Measurements from ENCODE around the gene PTPMT1.

PTPMT1 gene

GRCh38 chr11:47586098-47586855 lies 20.9 kb downstream of the PTPMT1 start, which contains the start of gene FAM180B:
TSS of gene FAM180B (plus strand) at chr11:47586678. CDS start at chr11:47586769, 91 bp downstream.
- no peak for FAIRE-seq

GRCh38 chr11:47587039-47587716 lies 21.8 kb downstream of the PTPMT1 start:
- no peak for FAIRE-seq

GRCh38 chr11:47587723-47588326 lies 22.4 kb downstream of the PTPMT1 start:
- FAIRE-seq: no peak

- no peak for FAIRE-seq
These were observed 23.7 kb downstream of the PTPMT1 start for GRCh38 chr11:47589118-47589517.

DNA sequence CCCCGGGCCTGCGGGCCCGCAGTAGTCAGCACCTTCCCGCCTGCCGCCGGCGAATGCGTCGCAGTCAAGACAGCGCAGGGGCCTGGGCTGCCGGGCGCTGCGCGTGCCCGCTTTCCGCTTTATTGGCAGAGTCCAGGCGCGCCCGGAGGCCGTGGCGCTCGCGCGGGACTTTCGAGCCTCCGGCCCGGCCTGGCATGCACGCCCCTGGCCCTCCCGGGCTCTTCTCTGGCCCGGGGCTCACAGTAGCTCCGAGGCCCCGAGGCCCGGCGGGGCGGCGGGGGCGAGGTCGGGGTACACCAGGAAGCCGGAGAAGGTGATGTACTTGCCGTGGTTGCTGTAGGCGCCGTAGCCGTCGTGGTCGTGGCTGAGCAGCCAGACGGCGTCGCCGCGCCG lies 24.2 kb downstream of the PTPMT1 start:
- FAIRE-seq: no peak

DNA sequence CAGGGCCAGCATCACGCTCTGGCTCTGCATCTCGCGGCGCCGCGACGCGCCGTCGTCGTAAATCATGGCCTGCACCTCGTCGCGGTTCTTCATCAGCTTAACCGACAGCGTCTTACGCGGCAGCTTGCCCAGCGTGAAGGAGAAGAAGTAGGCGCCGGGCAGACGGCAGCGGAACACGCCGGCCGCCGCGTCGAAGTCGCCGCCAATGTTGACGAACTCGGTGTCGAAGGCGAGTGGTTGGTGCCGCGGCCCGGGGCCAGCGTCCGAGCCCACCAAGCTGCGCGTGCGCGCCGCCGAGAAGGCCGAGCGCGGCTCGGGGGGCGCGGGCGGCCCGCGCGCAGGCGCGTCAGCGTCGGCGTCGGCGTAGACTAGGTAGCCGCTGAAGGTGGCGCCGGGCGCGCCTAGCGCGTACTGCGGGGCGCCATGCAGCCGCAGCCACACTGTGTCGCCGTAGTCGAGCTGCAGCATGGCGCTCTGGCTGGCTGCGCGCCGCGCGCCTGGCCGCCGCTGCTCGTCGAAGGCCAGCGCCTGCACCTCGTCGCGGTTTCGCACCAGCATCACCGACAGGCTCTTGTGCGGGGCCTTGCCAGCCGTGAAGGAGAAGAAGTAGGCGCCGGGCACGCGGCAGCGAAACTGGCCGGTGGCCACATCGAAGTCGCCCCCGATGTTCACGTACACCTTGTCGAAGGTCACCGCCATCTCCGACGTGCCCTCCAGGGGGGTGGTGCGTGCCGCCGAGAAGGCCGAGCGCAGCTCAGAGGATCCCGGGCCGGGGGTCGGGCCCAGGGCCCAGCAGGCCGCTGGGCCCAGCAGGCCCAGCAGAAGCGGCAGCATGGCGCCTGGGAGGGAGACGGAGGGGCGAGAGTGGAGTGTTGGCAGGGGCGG lies 24.8 kb downstream of the PTPMT1 start:
- no peak for FAIRE-seq

DNA sequence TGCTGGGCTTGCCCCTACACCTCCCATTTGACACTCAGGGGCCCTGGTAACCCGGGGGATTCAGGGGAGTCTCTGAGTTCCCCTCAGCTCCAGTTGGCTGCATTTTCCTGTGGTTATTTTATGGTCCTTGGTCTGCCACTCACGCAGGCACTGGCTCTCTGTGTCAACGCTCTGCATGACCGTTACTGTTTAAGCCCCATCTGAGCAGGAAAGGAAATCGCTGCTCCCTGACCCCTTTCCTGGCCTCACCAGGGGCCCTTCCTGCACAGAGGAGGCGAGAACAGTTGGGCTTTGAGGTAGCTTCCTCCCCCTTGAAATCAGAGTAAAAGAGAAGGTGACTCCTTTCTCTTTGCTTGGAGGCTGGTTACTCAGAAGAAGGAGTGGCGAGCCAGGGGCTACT lies 26.4 kb downstream of the PTPMT1 start:
- FAIRE-seq: no peak

DNA sequence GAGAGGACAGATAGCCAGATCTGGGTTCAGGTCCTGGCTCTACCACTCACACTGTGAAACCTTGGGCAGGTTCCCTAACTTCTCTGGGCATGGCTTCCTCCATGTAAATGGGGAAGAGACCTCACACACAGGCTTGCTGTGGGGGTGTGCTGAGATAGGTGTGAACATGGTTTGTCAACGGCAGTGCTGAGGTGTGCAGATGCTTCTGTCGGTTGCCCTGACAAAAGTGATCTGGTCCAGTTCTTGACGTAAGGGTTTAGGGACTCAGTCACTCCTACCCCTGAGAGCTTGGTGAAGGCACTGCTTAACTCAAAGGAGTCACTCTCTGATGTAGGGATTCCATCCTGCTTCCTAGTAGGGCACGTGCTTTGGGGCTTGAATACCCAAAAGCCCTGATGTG lies 26.9 kb downstream of the PTPMT1 start:
- FAIRE-seq: no peak

DNA sequence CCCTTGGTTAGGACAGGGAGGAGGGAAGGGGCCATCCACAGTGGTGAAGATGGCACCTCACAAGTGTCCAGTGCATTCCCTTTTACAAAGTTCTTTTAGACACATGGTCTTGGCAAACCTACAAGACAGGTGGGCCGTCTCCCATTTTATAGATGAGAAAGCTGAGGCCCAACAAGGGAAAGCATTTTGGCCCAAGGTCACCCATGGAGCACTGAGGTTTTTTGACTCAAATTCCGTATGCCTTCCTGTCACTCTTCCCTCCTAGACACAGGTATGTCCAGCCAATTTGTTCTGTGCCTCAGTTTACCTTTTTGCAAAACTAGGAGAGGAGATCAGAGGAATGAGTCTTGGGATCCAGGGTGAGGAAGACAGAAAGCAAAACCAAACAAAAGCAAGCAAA lies 27.6 kb downstream of the PTPMT1 start:
- FAIRE-seq: no peak

DNA sequence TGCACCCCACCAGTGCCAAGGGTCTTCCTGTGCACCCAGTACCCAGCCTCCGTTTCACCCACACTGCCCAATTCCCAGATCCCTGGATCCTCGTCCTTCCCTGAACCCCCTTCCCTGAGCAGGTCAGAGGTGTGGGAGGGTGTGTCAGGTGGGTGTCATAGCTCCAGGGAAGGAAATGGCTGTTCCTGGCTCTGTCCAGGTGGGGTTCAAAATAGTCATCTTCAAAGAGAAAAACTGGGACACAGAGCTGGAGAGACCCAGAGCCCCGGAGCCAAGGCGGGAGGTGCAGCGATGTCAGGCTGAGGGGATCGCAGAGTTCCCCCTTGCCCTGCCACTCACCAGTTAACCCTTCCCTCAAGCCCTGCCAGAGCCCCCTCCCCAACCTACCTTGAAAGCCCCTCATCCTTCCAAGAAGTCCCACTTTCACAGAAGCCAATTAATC lies 28.1 kb downstream of the PTPMT1 start:
- FAIRE-seq: no peak

DNA sequence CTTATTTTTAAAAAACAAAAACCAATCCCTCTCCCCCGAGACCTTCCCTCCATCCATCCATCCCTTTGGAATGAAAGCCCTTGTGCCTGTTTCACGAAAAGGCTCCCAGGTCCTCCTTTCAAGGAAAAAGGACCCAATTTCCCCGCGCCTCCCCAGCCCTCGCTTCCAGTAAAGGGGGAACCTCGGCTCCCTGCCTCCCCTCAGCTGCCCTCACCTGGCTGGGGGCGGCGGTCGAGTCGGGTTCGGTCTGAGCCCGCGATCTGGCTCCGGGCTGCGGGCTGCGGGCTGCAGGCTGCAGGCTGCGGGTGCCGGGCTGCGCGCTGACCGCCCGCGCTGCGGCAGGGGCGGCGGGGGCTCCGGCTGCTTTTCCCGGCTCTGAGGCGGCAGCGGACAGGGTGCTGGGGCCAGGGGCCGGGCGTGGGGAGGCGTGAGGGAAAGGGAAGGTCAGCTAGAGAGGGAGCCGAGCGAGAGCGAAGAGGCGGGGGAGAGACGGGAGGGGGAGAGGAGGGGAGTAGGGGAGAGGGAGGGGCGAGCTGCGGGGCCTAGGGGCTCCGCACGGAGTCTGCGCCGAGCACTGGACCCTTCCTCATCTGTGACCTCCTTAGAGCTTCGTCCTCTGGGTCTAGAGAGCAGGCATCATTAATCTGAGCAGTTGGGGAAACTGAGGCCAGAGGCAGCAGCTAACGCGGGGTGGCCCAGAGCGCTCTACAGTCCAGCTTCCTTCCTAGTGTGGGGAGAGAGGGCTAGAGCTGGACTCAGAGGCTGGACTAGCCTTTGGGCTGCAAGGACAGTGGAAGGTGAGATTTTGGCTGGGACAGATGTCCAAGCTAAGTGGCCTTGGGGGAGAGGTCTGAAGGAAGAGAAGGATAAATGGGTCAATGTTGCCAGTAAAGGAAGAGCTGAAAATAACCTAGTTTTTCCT lies 28.8 kb downstream of the PTPMT1 start, which contains the start of gene C1QTNF4:
TSS of gene C1QTNF4 (minus strand) at position 478 of the 922 bp plus-strand sequence. CDS start 3,601 bp downstream, outside the sequence.
- FAIRE-seq: no peak

DNA sequence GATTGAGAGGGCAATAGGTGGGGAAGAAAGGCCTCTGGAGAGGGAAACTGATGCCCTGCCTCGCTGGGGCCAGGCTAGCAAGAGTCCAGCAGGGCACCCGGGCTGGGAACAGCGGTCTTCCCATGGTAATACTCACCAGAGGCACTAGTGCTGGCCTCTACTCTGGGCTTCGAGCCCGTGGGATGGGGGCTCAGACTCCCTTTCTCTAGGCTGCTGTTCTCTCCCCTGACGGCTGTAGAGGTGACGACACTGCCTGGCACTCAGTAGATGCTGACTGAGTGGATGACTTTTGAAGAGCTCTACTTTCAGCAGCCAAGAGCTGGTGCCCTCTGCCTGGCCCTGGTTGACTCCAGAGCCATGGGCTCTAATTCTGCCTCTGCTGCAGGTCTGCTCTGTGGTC lies 29.6 kb downstream of the PTPMT1 start:
- no peak for FAIRE-seq

DNA sequence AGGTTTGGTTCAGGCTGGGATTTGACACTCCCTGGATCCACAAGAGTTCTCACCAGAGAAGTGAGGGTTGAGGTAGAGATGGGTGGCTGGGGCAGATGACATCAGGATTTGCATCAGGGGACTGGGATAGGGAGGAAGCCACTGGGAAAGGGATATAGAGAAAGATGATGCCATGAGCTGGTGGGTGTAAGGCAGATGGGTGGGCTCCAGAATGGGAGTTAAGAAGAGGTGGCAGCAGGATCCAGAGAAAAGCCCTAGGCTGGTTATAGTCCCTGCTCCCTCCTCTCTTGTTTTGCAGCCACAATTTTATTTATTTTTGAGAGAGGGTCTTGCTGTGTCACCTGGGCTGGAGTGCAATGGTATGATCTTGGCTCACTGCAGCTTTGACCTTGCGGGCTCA lies 30.6 kb downstream of the PTPMT1 start:
- no peak for FAIRE-seq

DNA sequence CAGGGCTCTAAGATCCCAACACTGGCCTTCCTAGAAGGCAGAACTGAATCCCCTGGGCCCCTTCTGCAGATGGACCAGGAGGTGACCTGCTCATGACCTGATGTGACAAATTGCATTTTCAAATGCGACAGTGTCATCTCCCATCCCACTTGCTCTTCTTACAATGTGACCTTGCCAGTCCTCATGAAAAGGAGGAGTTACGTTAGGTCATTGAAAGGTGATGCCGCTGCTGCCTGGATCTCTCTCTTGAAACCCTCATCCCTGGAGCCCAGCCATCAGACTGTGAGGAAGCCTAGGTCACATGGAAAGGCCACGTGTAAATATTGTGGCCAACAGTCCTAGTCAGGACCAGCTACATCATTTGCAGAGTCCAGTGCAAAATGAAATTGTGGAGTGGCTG lies 34.5 kb downstream of the PTPMT1 start:
- no peak for FAIRE-seq

DNA sequence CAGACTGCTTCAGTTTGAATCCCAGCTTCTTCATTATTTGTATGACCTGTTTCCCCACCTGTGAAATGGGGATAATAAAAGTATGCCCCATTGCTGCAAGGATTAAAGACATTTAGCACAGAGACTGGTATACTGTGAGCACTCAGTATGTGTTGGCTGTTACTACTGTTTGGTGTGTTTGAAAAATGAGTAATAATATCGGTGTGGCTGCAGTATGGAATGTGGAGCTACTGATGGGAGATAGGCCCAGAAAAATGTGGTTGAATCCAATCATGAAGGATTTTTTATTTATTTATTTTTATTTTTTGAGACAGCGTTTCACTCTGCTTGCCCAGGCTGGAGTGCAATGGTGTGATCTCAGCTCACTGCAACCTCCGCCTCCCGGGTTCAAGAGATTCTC lies 37.9 kb downstream of the PTPMT1 start:
- FAIRE-seq: no peak

DNA sequence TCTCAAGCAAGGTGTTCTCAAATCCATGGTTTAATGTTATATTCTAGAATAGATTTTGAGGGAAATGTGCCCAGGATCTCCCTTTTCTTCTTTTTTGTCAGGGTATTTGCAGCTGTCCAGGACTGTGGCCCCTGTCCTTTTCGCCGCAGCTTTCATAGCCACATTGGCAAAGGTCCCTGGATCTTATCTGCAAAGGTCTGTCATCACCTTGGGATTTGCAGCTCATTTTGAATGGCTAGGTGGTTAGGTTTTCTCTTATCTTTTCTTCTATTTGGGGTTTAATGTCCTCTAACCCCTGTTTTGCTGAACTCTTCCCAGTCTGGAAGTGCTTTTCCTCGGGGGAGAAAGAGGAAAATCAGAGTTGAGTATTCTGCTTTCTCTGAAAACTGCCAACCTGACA lies 40.5 kb downstream of the PTPMT1 start:
- no peak for FAIRE-seq

DNA sequence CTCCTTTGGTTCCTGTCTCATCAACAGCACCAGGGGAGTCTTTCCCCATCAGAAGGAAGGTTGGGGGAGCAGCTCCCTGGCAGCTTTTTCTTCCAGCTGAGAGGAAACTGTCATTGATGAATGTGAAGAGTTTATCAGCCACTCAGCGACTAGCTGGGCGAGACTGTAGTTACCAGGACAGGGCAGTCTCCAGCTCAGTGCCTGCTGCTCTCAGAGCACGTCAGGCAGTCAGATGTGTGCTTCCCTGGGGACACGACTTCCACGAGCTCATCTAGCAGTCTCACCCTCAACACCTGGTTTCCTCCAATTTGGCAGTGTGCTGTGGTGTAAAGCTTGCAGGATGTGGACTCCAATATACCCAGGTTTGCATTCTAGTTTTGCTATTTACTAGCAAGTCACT lies 41.3 kb downstream of the PTPMT1 start:
- no peak for FAIRE-seq

- no peak for FAIRE-seq
These were observed 42.0 kb downstream of the PTPMT1 start for GRCh38 chr11:47607380-47607779.

DNA sequence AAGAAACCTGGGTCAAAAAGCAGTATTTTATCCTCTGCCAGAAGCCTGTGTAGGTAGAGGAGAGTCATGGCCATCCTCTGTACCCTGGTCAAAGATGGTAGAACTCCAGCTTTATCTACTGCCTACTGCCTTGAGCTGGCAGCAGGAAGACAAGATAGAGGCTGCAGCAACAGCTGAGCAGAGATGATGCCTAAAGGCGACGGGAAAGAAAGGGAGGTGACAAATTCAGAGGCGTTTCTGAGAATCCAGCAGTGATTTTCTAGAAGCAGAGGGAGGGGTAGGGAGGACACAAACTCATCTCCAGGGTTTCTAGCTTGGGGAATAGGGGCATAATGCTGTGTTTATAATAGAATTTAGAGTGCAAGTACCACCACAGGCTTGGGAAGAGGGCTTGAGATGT lies 44.3 kb downstream of the PTPMT1 start:
- no peak for FAIRE-seq

GRCh38 chr11:47611348-47611794 lies 46.0 kb downstream of the PTPMT1 start:
- FAIRE-seq: no peak

GRCh38 chr11:47615249-47615648 lies 49.9 kb downstream of the PTPMT1 start:
- FAIRE-seq: no peak
